HTR-8/SVneo (cell line): ENCODE measurements around the gene ZNF831.

ENCODE experiments used
- DNase-seq: peaks from one replicate; pipeline ENCODE4 v3.0.0; 2011; ENCODE audit warnings: low spot score, mixed read lengths; ENCODE audit not compliant: insufficient read length
- FAIRE-seq: peaks from 2 replicates; lab custom pipeline; 2011; peaks lifted over from hg19 to GRCh38; lab: Jason Lieb, UNC

ZNF831 gene

DNA sequence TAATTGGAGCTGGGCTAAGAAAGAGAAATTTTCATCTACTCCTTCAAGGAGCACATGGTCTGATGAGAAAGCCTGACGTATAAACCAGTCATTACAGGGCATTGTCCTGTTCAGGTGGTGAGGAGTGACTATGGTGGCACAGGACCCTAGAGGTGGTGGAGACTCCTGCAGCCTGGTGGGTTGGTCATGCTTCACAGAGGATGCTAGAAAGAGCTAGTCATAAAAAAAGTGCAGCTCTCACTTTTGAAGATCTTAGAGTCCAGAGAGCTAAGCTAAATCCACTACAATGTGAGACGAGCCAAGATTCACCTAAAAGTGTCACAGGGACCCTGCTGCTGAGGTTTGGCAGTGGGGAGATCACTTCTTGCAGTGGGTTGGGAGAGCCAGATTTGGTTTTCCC is 9.8 kb upstream of the ZNF831 start:
- DNase-seq: no peak
- peak; percentile 87 for FAIRE-seq

GRCh38 chr20:59154317-59155013 is 9.2 kb upstream of the ZNF831 start:
- FAIRE-seq: no peak
- no peak for DNase-seq

GRCh38 chr20:59157064-59157463 is 6.6 kb upstream of the ZNF831 start:
- FAIRE-seq (no peak), DNase-seq (no peak)

DNA sequence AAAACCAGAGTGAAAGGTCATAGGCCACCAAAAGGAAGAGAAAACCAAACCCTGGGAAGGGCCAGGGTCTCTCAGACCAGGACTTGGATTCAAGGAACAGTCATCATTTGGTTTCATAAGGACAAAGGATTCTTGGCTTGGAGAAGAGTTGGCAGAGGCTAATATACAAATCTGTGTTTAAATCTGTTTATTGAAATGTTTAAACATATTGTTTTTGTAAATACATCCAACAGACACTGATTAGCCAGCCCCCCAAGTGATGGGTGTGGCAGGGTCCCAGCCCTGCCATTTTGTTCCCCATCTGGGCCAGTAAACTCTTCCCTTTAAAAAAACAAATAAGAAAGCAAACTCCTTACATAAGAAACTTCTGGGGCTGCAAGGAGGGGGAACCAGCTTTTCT is 6.1 kb upstream of the ZNF831 start:
- DNase-seq (no peak), FAIRE-seq (peak; percentile 4)

GRCh38 chr20:59157961-59158541 is 5.6 kb upstream of the ZNF831 start:
- DNase-seq: no peak

GRCh38 chr20:59158673-59159072 is 4.9 kb upstream of the ZNF831 start:
- FAIRE-seq: no peak

More at GRCh38 chr20:59157961-59158541, 5.6 kb upstream of the ZNF831 start:
- peak; percentile 91 for FAIRE-seq

DNA sequence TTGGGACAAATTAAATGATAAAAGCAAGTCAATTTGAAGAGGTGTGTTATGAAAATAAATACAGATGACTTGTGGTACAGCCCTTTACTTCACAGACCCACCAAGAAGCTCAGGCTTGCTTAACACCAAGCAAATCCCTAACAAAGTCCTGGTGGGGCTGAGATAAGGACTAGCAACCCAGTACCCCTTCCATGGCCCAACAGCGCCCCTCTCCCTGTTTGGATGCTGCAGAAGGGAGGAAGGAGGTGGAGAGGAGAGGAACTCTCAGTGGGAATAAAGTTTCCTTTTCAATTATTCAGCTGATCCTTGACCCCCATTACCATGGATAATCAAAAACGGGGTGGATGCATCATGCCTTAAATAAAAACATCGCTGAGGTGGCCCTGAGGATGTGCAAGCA is 4.5 kb upstream of the ZNF831 start:
- DNase-seq (no peak), FAIRE-seq (peak; percentile 72)

More at GRCh38 chr20:59158673-59159072, 4.9 kb upstream of the ZNF831 start:
- no peak for DNase-seq

- FAIRE-seq (no peak), DNase-seq (no peak)
Observed at GRCh38 chr20:59159493-59160376, 3.9 kb upstream of the ZNF831 start.

DNA sequence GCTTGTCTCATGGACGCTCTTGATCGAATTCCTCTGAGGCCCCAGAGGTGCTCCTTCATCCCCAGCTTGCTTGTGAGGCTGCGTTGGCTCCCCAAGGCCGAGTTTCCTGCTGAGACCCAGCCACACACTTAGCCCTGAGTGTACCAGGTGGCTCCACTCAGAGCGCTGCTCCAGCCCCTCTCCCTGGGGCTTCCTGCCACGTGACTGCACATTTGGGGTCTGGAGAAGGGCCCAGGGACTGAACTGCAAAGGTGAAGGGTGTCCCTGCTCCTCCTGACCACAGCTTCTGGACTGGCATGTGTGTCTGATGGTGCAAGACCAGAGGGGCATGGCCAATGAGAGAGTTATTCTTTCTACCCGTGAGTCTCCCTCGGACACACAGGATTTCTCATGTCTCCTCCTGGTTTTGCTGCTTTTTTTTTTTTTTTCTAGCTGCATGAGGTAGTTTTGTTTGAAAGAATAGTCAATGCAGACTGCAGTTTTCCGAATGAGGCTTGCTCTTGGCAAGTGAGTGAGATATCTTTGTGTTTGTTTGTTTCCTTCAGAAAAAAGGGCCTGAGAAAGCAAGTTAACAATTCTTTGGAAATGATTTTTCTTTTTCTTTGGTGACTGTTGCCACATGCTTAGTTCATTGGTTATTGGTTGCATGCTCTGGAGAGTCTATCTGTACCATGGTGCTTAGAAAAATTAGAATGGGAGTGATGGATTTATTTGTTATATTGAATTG is 3.1 kb upstream of the ZNF831 start:
- FAIRE-seq (peak; percentile 67), DNase-seq (no peak)

- FAIRE-seq (peak; percentile 68), DNase-seq (no peak)
Observed at GRCh38 chr20:59161721-59162120, 1.9 kb upstream of the ZNF831 start.

DNA sequence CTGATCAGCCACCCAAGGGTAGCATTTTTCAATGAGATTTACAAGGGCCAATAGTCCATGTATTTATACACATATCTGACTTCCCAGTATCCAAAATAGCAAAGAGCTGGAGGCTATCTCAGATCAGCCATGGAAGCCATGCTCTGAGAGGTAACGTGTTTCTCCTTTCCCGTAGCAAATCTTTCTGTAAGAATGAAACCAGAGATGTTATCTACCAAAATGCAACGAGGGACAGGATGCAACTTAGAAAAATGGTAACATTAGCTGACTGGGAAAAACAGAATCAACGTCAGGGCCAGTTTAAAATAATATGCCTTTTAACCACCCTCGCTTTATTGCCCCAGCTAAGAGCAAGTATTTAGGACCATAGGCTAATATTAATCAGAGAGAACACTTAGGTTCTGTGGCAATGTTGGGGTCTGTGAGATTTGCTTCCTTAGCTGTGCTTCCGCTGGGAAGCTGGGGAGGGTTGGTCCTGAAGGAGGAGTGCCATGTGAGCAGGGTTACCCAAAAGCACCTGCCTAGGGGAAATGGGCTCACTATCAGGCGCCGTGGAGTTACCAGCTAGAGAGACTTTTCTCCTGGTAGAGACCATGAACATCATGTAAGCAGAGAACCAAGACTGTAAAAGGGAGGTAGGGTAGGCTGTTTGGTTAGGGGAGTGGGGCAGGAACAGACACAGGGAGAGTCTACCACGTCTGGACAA is 1.2 kb downstream of the ZNF831 start:
- DNase-seq (no peak), FAIRE-seq (peak; percentile 83)

DNA sequence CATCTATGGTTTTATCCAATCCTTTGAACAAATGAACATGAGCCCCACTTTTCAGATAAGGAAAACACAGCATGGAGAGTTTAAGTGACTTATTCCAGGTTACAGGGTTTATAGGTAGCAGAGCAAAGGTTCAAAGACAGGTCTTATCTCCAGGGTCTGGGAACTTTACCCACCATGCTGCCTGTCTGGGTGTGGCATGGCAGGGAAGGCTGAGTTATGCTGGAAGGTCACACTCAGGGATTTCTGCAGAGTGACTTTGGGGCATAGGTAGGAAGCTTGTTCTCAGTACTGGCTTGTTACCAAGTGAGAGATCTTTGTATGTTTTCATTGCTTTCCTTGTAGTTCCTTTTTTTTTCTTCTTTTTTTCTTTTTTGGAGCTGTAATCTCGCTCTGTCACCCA is 1.8 kb downstream of the ZNF831 start:
- FAIRE-seq (no peak), DNase-seq (no peak)

DNA sequence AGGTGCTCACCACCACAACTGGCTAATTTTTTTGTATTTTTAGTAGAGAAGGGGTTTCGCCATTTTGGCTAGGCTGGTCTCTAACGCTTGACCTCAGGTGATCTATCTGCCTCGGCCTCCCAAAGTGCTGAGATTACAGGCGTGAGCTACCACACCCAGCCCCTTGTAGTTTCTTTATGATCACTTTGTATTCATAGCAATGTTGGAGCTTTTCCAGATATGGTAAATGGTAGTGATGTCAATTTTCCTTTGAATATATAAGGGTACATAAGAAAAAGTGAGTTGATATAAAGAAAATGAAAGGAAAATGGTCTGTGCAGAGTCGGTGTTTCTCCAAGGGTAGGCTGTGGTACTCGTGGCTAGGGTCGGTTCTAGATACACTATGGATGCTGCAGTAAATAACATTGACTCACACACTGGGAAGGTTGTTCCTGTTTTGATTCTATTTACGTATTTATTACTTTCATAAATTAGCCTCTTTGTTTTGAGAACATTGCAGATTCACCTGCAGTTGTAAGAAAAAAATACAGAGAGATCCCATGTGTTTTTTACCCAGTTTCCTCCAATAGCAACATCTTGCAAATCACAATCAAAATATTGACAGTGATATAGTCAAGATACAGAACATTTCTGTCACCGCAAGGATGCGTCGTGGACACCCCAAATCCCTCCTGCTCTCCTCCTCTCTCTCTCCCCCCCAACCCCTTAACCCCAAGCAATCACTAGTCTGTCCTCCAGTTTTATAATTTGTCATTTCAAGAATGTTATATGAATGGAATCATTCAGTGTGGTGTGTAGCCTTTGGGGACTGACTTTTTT is 2.5 kb downstream of the ZNF831 start:
- FAIRE-seq (peak; percentile 75), DNase-seq (no peak)

- FAIRE-seq: peak; percentile 70
Observed at GRCh38 chr20:59170406-59171349, 7.1 kb downstream of the ZNF831 start.

DNA sequence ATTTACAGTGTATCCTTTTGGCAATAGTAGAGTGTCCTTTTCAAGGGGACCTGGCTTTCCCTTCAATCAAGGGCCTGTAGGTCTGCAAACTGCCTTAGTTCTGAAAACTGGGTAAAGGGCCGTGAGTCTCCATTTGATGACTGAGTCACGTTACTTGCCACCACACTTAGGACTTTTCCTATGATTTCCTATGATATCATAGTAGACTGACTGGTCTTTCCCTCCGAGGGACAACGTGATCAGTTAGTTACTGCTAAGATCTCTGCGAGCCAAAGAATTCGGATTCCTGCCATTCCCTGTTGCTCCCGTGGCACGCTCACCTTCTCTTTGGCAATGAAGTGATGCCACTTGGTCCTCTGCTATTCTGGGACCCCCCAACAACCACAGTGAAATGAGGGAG is 8.4 kb downstream of the ZNF831 start:
- FAIRE-seq (peak; percentile 28), DNase-seq (no peak)

More at GRCh38 chr20:59170406-59171349, 7.1 kb downstream of the ZNF831 start:
- no peak for DNase-seq

- no peak for DNase-seq
- peak; percentile 79 for FAIRE-seq
Observed at GRCh38 chr20:59173938-59174491, 10.4 kb downstream of the ZNF831 start.

GRCh38 chr20:59175002-59175401 is 11.4 kb downstream of the ZNF831 start:
- DNase-seq (no peak), FAIRE-seq (no peak)
